GM23248 (cell line): Measurements from ENCODE around the gene GOLT1A. TPM values are rescaled to one million over a fixed set of nuclear protein-coding genes. Genes with fewer than 3 reads are reported as not detected.

Experiments
- DNase-seq: peaks from one replicate; pipeline ENCODE4 v3.0.0-alpha.2; 2015
- H2AFZ ChIP-seq: fragments of 200-600 bp; sonication (generic); 2 replicates; pipeline ENCODE4 v1.6.1; 2016; ENCODE audit warnings: antibody characterized with exemption
- H3F3A ChIP-seq: fragments of 200-600 bp; sonication (generic); 2 replicates; pipeline ENCODE4 v1.6.1; 2016; ENCODE audit warnings: mild to moderate bottlenecking, antibody characterized with exemption, mixed run types; ENCODE audit not compliant: insufficient read depth
- H3K27ac ChIP-seq: fragments of 200-600 bp; sonication (generic); 2 replicates; pipeline ENCODE4 v1.5.1; 2016; ENCODE audit warnings: mild to moderate bottlenecking
- H3K27me3 ChIP-seq: fragments of 200-600 bp; sonication (generic); replicated peaks from 2 replicates; pipeline ENCODE4 v1.6.1; 2016; ENCODE audit warnings: mild to moderate bottlenecking; ENCODE audit not compliant: insufficient read depth
- H3K36me3 ChIP-seq: fragments of 200-600 bp; sonication (generic); 2 replicates; pipeline ENCODE4 v1.6.1; 2016; ENCODE audit warnings: low read depth, mild to moderate bottlenecking
- H3K4me1 ChIP-seq: fragments of 200-600 bp; sonication (generic); 2 replicates; pipeline ENCODE4 v1.6.1; 2016; ENCODE audit warnings: mild to moderate bottlenecking; ENCODE audit not compliant: insufficient read depth
- H3K4me2 ChIP-seq: fragments of 200-600 bp; sonication (generic); one replicate; pipeline ENCODE4 v1.6.1; 2016; ENCODE audit warnings: mild to moderate bottlenecking; ENCODE audit not compliant: unreplicated experiment
- H3K4me3 ChIP-seq: fragments of 200-600 bp; sonication (generic); 2 replicates; pipeline ENCODE4 v1.5.1; 2016; ENCODE audit warnings: mild to moderate bottlenecking
- H3K79me2 ChIP-seq: fragments of 200-600 bp; sonication (generic); 2 replicates; pipeline ENCODE4 v1.6.1; 2016; ENCODE audit warnings: mild to moderate bottlenecking; ENCODE audit not compliant: insufficient read depth
- H3K9ac ChIP-seq: fragments of 200-600 bp; sonication (generic); 2 replicates; pipeline ENCODE4 v1.6.1; 2016; ENCODE audit warnings: mild to moderate bottlenecking
- H3K9me2 ChIP-seq: fragments of 200-600 bp; sonication (generic); 2 replicates; pipeline ENCODE4 v1.6.1; 2016; ENCODE audit warnings: mixed run types, mild to moderate bottlenecking, moderate library complexity; ENCODE audit not compliant: insufficient read depth
- H3K9me3 ChIP-seq: fragments of 200-600 bp; sonication (generic); one replicate; pipeline ENCODE4 v1.6.1; 2017; ENCODE audit warnings: low read depth
- H4K20me1 ChIP-seq: fragments of 200-600 bp; sonication (generic); 2 replicates; pipeline ENCODE4 v1.6.0; 2016; ENCODE audit not compliant: insufficient read depth
- EZH2 ChIP-seq: fragments of 200-600 bp; sonication (generic); IDR thresholded peaks from 2 replicates; pipeline ENCODE4 v1.6.1; 2018; ENCODE audit warnings: antibody characterized with exemption, mild to moderate bottlenecking; ENCODE audit not compliant: insufficient read depth, poor library complexity, severe bottlenecking
- EZH2phosphoT487 ChIP-seq: fragments of 200-600 bp; sonication (generic); IDR thresholded peaks from 2 replicates; pipeline ENCODE4 v1.6.1; 2018; ENCODE audit warnings: antibody characterized with exemption, moderate library complexity, mild to moderate bottlenecking, low read depth; ENCODE audit not compliant: insufficient read depth
- WGBS, 2 experiments: methylation state at CpG; one replicate each; pipeline ENCODE4 v1.1.6; 2015 to 2017; ENCODE audit warnings: low lambda C conversion rate in 2 of 2, low coverage in 1 of 2; ENCODE audit errors: missing lambda C conversion rate in 2 of 2; 5-methylcytosine and 5-hydroxymethylcytosine counted together
- in situ Hi-C: fragments of 300-500 bp; cut with MboI; formaldehyde crosslinking; loops from 2 replicates; pipeline ENCODE4 v1.15.0; 2020
- polyA plus RNA-seq: library from polyadenylated mRNA; unstranded; fragments of >200 nt; fragmentation: Nextera tagmentation; extraction: Ambion mirVana; gene quantifications from 2 replicates; pipeline ENCODE4 v1.2.1, GENCODE V29; 2016
- total RNA-seq: library from RNA; depleted of rRNA; stranded (reverse); fragments of >200 nt; shearing (Covaris generic); gene quantifications from 2 replicates; pipeline ENCODE4 v1.2.3, GENCODE V29; 2014

GOLT1A gene
- total and polyA plus RNA-seq, 2 experiments from 2014 or later = not detected

DNA sequence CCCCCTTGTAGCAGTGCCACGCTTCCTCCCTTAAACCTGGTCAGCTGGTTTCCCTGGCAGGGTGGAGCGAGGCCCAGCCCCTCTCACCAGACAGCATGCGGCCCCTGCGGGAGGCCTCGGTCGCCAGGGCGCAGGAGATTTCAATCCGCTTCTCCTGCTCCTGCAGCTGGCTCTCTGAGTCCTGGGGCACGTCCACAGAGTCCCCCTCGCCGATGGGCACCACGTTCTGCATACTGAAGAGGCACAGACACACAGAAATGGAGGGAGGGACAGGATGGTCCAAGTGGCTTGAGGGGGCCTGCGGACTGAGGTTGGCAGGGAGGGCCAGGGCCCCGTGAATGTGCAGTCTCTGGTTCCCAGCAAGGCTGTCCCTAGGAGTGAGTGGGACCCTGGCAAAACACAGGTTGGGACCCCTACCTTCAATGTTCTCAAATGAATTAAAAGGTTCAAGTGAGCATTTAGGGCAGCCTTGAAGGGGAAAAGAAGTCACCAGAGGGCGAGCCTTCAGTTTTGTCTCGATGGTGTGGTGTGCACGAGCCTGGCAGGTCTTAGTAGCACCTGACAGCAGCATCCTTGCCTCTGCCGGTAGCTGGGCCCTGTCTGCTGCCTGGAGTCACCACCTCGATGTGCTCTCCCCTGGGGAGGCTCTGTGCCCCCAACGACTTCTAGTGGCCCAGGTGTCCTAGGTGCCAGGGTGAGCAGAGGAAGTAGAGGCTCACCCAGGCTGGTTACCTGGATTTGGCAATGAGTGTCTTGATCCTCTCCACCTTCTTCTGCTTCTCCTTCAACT, 14.4 kb upstream of the GOLT1A start:
- peaks cover 8% of the 10 kb centered on the region; the same call in 1 of the 2 replicates for H3F3A ChIP-seq
- TF ChIP-seq EZH2phosphoT487 (no peak), EZH2 (no peak)
- H3K9me2 ChIP-seq = no peaks in the 10 kb centered on the region
- in situ Hi-C loops = no loop called here
- H3K27me3 ChIP-seq = no peaks in the 10 kb centered on the region
- H3K4me1 ChIP-seq = peaks cover 8% of the 10 kb centered on the region
- H3K27ac ChIP-seq = no peak overlapping the region
- WGBS, 2 experiments = 80 to 82% methylated on average over 20 of the region's 20 CpGs
- H4K20me1 ChIP-seq = no peaks in the 10 kb centered on the region
- no peak for DNase-seq
- no peak overlapping the region for H3K9ac ChIP-seq
- H3K9me3 ChIP-seq = no peaks in the 10 kb centered on the region
- H3K79me2 ChIP-seq = no peaks in the 10 kb centered on the region
- no peak overlapping the region for H3K4me3 ChIP-seq
- no peak overlapping the region for H3K4me2 ChIP-seq
- no peaks in the 10 kb centered on the region for H3K36me3 ChIP-seq
- H2AFZ ChIP-seq = no peak overlapping the region

DNA sequence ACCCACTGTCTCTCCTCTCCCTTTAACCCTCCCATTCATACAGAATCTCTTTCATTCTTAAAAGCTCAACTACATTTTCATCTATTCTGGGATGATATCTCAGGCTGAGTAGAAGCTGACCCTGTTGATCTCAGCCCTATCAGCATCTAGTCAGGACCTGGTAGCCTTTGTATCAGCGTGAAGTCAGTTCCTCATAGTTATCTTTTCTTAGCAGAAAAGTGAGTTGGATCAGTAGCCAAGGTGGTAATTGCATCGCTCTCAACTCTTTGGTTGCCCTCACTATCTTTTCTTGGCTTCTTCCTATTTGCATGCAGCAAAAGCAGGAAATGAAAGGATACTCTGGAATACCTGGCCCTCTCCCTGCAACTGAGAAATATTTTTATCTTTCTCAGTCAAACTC, 13.6 kb upstream of the GOLT1A start:
- in situ Hi-C loops = no loop called here
- Histone ChIP-seq H4K20me1 (no peaks in the 10 kb centered on the region), H3K4me2 (no peak overlapping the region), H3K9me3 (no peaks in the 10 kb centered on the region), H3K27me3 (no peaks in the 10 kb centered on the region), H3K27ac (no peak overlapping the region), H3K9ac (no peak overlapping the region), H3K36me3 (no peaks in the 10 kb centered on the region), H3K79me2 (no peaks in the 10 kb centered on the region), H3K4me1 (peaks cover 5% of the 10 kb centered on the region), H3K4me3 (no peak overlapping the region), H3F3A (peaks cover 8% of the 10 kb centered on the region; the same call in 1 of the 2 replicates), H2AFZ (no peak overlapping the region), H3K9me2 (no peaks in the 10 kb centered on the region)
- 100% methylated on average over 2 of the region's 2 CpGs for WGBS, 2 experiments
- no peak for TF ChIP-seq EZH2phosphoT487
- no peak for TF ChIP-seq EZH2
- no peak for DNase-seq

DNA sequence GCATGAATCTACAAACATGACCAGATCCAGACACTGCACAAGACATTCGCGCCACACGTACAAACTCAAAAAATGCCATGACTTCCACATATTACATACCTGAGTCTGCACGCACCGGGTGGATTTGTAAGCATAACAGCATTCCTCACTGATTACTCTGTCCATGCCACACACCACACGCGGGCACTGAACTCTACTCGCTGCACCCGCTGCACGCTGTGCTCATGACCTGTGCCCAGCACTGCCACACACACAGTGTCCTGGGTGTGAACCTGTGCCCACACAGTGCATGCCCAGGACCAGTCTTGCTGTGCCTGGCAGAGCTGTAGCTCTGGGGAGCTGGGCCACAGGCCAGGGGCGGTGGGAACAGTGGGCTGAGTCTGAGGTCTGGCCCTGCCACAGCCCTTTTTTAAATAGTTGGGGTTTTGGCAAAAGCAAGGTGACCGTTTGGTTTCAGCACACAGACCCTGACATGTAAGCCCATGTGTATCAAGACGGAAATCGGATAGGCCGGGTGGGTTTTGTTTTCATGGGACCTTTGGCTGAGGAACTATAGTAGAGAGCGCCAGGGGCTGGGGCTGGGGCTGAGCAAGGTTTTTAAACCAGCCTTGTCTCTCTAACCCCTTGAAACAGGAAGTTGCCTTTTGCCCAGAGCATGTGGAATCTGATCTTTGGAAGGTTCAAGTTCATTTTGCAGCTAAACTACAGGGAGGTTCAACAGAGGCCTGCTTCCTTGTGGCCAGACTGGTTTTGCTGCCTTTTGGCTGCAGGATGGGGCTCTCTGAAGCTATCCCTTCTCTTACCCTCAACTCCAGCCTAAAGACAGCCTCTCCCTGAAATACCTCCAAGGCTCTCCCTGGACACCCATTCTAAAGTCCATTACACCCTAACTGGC, 12.3 kb upstream of the GOLT1A start:
- Histone ChIP-seq H3K4me3 (no peak overlapping the region), H3K36me3 (no peaks in the 10 kb centered on the region), H3K9me3 (no peaks in the 10 kb centered on the region), H4K20me1 (no peaks in the 10 kb centered on the region), H3K27ac (no peak overlapping the region), H3K9ac (no peak overlapping the region), H2AFZ (no peak overlapping the region), H3K4me2 (no peak overlapping the region), H3K79me2 (no peaks in the 10 kb centered on the region), H3K4me1 (no peaks in the 10 kb centered on the region), H3K27me3 (no peaks in the 10 kb centered on the region), H3K9me2 (no peaks in the 10 kb centered on the region), H3F3A (peaks cover 8% of the 10 kb centered on the region; the same call in 1 of the 2 replicates)
- TF ChIP-seq EZH2 = no peak
- TF ChIP-seq EZH2phosphoT487 = no peak
- no peak for DNase-seq
- in situ Hi-C loops = no loop called here
- WGBS, 2 experiments = 95% methylated on average over 16 of the region's 16 CpGs

DNA sequence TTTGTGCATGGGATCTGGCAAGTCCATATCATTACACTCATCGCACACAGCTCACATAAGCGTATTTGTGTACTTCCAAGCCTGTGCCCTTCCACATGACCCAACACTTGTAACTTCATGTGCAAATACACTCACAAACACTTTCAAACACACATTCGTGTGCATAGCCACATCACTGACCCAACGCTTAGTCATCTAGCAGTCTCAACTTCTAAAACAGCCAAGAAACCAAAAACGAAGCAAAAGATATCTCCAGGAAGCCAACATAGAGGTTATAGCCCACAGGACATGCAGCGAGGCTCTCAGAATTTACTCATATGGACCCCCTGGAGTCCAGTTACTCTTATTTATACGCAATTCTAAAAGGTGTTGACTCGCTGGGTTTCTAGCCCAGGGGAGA, 10.9 kb upstream of the GOLT1A start:
- no peaks in the 10 kb centered on the region for H3K4me1 ChIP-seq
- H3K27me3 ChIP-seq = no peaks in the 10 kb centered on the region
- H3K4me3 ChIP-seq = no peak overlapping the region
- TF ChIP-seq EZH2phosphoT487 = no peak
- no peak overlapping the region for H3K9ac ChIP-seq
- no peak overlapping the region for H2AFZ ChIP-seq
- WGBS, 2 experiments = 60 to 68% methylated on average over 8 of the region's 8 CpGs
- H3K9me2 ChIP-seq = no peaks in the 10 kb centered on the region
- no peak overlapping the region for H3K27ac ChIP-seq
- H4K20me1 ChIP-seq = no peaks in the 10 kb centered on the region
- peaks cover 8% of the 10 kb centered on the region; the same call in 1 of the 2 replicates for H3F3A ChIP-seq
- H3K79me2 ChIP-seq = no peaks in the 10 kb centered on the region
- no peaks in the 10 kb centered on the region for H3K9me3 ChIP-seq
- peak; percentile 40 for DNase-seq
- H3K36me3 ChIP-seq = no peaks in the 10 kb centered on the region
- no peak overlapping the region for H3K4me2 ChIP-seq
- in situ Hi-C loops = no loop called here
